GM12865 (cell line): ENCODE data around the gene BFSP1.

Experiments used
- DNase-seq: peaks from one replicate; pipeline ENCODE4 v3.0.0; 2010; ENCODE audit warnings: low read depth
- H3K4me3 ChIP-seq: 2 replicates; pipeline ENCODE4 v1.5.1; 2011; ENCODE audit warnings: mild to moderate bottlenecking, low read depth, low read length, control low read depth
- CTCF ChIP-seq: IDR thresholded peaks from 2 replicates; pipeline ENCODE4 v1.5.1; 2011; ENCODE audit warnings: low read length, control low read depth, low read depth, inconsistent platforms; ENCODE audit not compliant: insufficient read depth; ENCODE audit errors: missing control alignments

BFSP1 gene

GRCh38 chr20:17534077-17534476 is 2.9 kb upstream of the BFSP1 start:
- DNase-seq = no peak
- no peak for TF ChIP-seq CTCF

DNA sequence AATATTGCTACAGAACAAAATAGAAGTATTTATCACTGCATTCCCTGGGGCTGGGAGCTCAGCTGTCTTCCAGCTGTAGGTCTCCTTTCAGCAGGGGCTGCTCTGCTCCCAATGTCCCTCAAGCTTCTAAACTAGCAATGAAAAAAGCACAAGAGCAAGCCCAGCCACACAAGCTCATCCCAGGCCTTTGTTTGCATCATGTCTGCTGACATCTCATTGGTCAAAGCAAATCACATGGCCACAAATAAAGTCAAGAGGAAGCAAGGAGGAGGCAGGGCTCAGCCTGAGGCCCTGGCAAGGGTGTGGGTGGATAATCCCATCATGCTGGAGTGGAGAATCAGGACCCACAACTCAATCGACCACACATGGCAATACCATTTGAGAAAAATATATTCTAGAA is 2.2 kb upstream of the BFSP1 start:
- TF ChIP-seq CTCF = no peak
- H3K4me3 ChIP-seq = no peak overlapping the region
- DNase-seq = peak; percentile 58

More at GRCh38 chr20:17534077-17534476, 2.9 kb upstream of the BFSP1 start:
- no peak overlapping the region for H3K4me3 ChIP-seq

- TF ChIP-seq CTCF = no peak
- no peak for DNase-seq
- peak overlapping the region; percentile 37 for H3K4me3 ChIP-seq
Observed at GRCh38 chr20:17531665-17532025, 466 bp upstream of the BFSP1 start.

- DNase-seq = no peak
- H3K4me3 ChIP-seq = no peak overlapping the region
- TF ChIP-seq CTCF = no peak
Observed at GRCh38 chr20:17530153-17530552, 1.0 kb downstream of the BFSP1 start.

GRCh38 chr20:17529586-17529985 is 1.6 kb downstream of the BFSP1 start:
- no peak overlapping the region for H3K4me3 ChIP-seq
- TF ChIP-seq CTCF = no peak
- no peak for DNase-seq

- no peak overlapping the region for H3K4me3 ChIP-seq
- no peak for TF ChIP-seq CTCF
- DNase-seq = peak; percentile 63
Observed at GRCh38 chr20:17525650-17526049, 5.5 kb downstream of the BFSP1 start.

DNA sequence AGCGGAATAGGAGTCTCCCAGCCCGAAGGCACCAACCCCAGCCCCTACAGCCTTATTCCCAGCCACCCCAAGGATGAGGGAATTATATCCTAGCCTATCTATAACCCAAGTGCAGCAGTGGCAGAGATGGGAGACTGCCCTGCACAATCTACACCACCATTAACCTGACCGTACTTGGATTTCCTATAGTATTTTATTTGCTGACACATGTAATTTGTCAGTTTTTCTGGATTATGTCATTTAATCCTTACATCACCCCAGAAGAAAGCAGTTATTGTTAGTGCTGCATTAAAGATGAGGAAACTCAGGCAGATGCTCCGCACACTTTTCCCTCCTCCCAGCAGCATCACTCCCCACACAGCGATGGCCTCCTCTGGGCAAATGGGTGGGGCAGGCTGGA is 6.0 kb downstream of the BFSP1 start:
- no peak overlapping the region for H3K4me3 ChIP-seq
- DNase-seq = no peak
- TF ChIP-seq CTCF = no peak
